CD8-positive, alpha-beta memory T cell (primary cell): ENCODE results near the gene WNT8A. TPM values are rescaled to one million over a fixed set of nuclear protein-coding genes. Genes with fewer than 3 reads are reported as not detected.

Source experiments
- CTCF ChIA-PET: fragments of 350-600 bp; sonication (Branson Sonifier 250); formaldehyde crosslinking; loops from one replicate; lab custom pipeline; 2021; ENCODE audit warnings: antibody characterized with exemption; lab: Charles Lee
- POLR2A ChIA-PET: fragments of 350-600 bp; sonication (Branson Sonifier 250); formaldehyde crosslinking; loops from one replicate; lab custom pipeline; 2021; ENCODE audit warnings: antibody characterized with exemption; lab: Charles Lee
- DNase-seq, 5 donors: peaks; one replicate each; pipeline versions ENCODE4 v3.0.0 to v3.0.0-alpha.2; 2020 to 2022; ENCODE audit warnings: mixed read lengths in 1 of 5
- H3K27ac ChIP-seq: one replicate; pipeline ENCODE4 v1.7.0; 2013; ENCODE audit warnings: low read depth, mild to moderate bottlenecking, low read length, moderate library complexity
- H3K27me3 ChIP-seq: 2 replicates; pipeline ENCODE4 v1.7.0; 2013; ENCODE audit warnings: low read length, mild to moderate bottlenecking; ENCODE audit not compliant: insufficient read depth, poor library complexity, severe bottlenecking
- H3K36me3 ChIP-seq: 2 replicates; pipeline ENCODE4 v1.7.0; 2013; ENCODE audit warnings: mild to moderate bottlenecking, low read length, moderate library complexity; ENCODE audit not compliant: insufficient read depth
- H3K4me1 ChIP-seq: 2 replicates; pipeline ENCODE4 v1.7.0; 2013; ENCODE audit warnings: mild to moderate bottlenecking, low read length, moderate library complexity; ENCODE audit not compliant: insufficient read depth
- H3K4me3 ChIP-seq: 2 replicates; pipeline ENCODE4 v1.7.0; 2013; ENCODE audit warnings: mild to moderate bottlenecking, low read length
- H3K9me3 ChIP-seq: 2 replicates; pipeline ENCODE4 v1.7.0; 2013; ENCODE audit warnings: mild to moderate bottlenecking, low read length
- H3K27ac Mint-ChIP-seq, 8 donors: one replicate each; pipeline ENCODE4 v1.8.0; 2020 to 2021; ENCODE audit warnings: mixed read lengths in 8 of 8, mild to moderate bottlenecking in 6 of 8, inconsistent platforms in 3 of 8, moderate library complexity in 3 of 8
- H3K27me3 Mint-ChIP-seq, 2 donors: one replicate each; pipeline ENCODE4 v1.8.0; 2020 to 2021; ENCODE audit warnings: mixed read lengths in 2 of 2, mild to moderate bottlenecking in 1 of 2, moderate library complexity in 1 of 2
- H3K36me3 Mint-ChIP-seq, 3 donors: one replicate each; pipeline ENCODE4 v1.8.0; 2020 to 2021; ENCODE audit warnings: mixed read lengths in 3 of 3, inconsistent platforms in 1 of 3, mild to moderate bottlenecking in 1 of 3
- H3K4me1 Mint-ChIP-seq, 3 donors: one replicate each; pipeline ENCODE4 v1.8.0; 2020 to 2021; ENCODE audit warnings: mixed read lengths in 3 of 3, inconsistent platforms in 1 of 3, mild to moderate bottlenecking in 1 of 3
- H3K4me3 Mint-ChIP-seq, 7 donors: one replicate each; pipeline ENCODE4 v1.8.0; 2020 to 2021; ENCODE audit warnings: mixed read lengths in 7 of 7, mild to moderate bottlenecking in 6 of 7, moderate library complexity in 4 of 7, inconsistent platforms in 2 of 7
- H3K9me3 Mint-ChIP-seq, 5 donors: one replicate each; pipeline ENCODE4 v1.8.0; 2020 to 2022; ENCODE audit warnings: mixed read lengths in 5 of 5, mild to moderate bottlenecking in 3 of 5, moderate library complexity in 2 of 5, inconsistent platforms in 1 of 5
- polyA plus RNA-seq: library from polyadenylated mRNA; unstranded; fragments of 300-500 nt; fragmentation: Illumina TruSeq; gene quantifications from one replicate; pipeline ENCODE4 v1.2.3, GENCODE V29; 2021
- total RNA-seq, 2 experiments: library from RNA; stranded (reverse); gene quantifications; one replicate each; pipeline ENCODE4 v1.2.3, GENCODE V29; 2021

WNT8A gene
- total and polyA plus RNA-seq, 3 experiments from 2014 or later, result not detected

DNA sequence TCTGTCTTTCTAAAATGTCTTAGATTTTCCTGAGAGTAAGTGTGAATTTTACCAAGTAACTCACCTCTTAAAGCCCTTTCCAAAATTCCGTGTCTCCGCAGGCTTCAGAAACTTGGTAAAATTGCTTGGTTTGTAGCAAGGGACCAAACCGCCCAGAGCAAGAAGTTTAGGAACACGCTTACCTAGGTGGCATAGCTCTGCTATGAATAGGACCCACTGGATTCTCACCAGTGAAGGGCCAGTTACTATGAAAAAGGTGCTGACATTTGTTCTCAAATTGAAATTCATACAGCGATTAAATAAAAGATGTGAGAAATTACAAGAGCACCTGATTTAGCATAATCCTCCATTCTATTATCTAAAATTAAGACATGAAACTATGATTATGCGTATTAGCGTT lies 48.7 kb downstream of the WNT8A start:
- ChIA-PET CTCF (interaction anchor here (0.9 to 4.7 kb wide), 14 partner anchors 8 to 471 kb away, joined by 3 to 82 read pairs (median 4); no protein-coding TSS in a partner anchor), POLR2A (interaction anchor here (0.5 kb wide), 1 partner anchor 93 kb away, joined by 3 read pairs; no protein-coding TSS in a partner anchor)
- no peaks in the 10 kb centered on the region for H3K9me3 Mint-ChIP-seq
- peak overlapping the region in 3 of 7 donors; percentile 67 to 79 (median 77) for H3K4me3 Mint-ChIP-seq
- no peaks in the 10 kb centered on the region for H3K36me3 Mint-ChIP-seq
- H3K27me3 Mint-ChIP-seq, result peaks cover 3 to 24% of the 10 kb centered on the region in 2 donors
- Histone ChIP-seq H3K4me1 (no peaks in the 10 kb centered on the region), H3K27me3 (no peaks in the 10 kb centered on the region), H3K27ac (no peak overlapping the region), H3K9me3 (no peaks in the 10 kb centered on the region), H3K4me3 (no peak overlapping the region), H3K36me3 (no peaks in the 10 kb centered on the region)
- peaks cover 0 to 6% (median 0%) of the 10 kb centered on the region in 3 donors for H3K4me1 Mint-ChIP-seq
- DNase-seq, result no peak
- H3K27ac Mint-ChIP-seq, result peak overlapping the region in 1 of 8 donors; percentile 68

GRCh38 chr5:138138949-138139780 lies 55.3 kb downstream of the WNT8A start, which contains the start of gene NME5:
NME5 (minus strand) TSS chr5:138139428; CDS start chr5:138138780, 648 bp downstream.
- H3K27me3 ChIP-seq, result no peaks in the 10 kb centered on the region
- CTCF ChIA-PET, result interaction anchor here (0.7 kb wide), 1 partner anchor 104 kb away, joined by 4 read pairs; no protein-coding TSS in a partner anchor
- no peaks in the 10 kb centered on the region for H3K4me1 Mint-ChIP-seq
- H3K27me3 Mint-ChIP-seq, result peaks cover 20 to 28% of the 10 kb centered on the region in 2 donors
- peaks cover 0 to 3% (median 0%) of the 10 kb centered on the region in 3 donors for H3K36me3 Mint-ChIP-seq
- no peak within 1 kb of the TSS for H3K27ac ChIP-seq
- H3K4me3 Mint-ChIP-seq, result no peak within 1 kb of the TSS
- H3K27ac Mint-ChIP-seq, result no peak within 1 kb of the TSS
- no peaks in the 10 kb centered on the region for H3K4me1 ChIP-seq
- H3K9me3 ChIP-seq, result no peaks in the 10 kb centered on the region
- H3K36me3 ChIP-seq, result no peaks in the 10 kb centered on the region
- POLR2A ChIA-PET, result interaction anchor here (0.6 kb wide), 1 partner anchor 17 kb away, joined by 4 read pairs; no protein-coding TSS in a partner anchor
- no peak for DNase-seq
- no peak within 1 kb of the TSS for H3K4me3 ChIP-seq
- no peaks in the 10 kb centered on the region for H3K9me3 Mint-ChIP-seq

- no peak for DNase-seq
- Histone ChIP-seq H3K4me1 (no peaks in the 10 kb centered on the region), H3K36me3 (no peaks in the 10 kb centered on the region), H3K4me3 (no peak overlapping the region), H3K9me3 (no peaks in the 10 kb centered on the region), H3K27ac (no peak overlapping the region), H3K27me3 (no peaks in the 10 kb centered on the region)
- no peaks in the 10 kb centered on the region for H3K9me3 Mint-ChIP-seq
- ChIA-PET POLR2A (interaction anchor here (0.6 kb wide), 1 partner anchor 17 kb away, joined by 4 read pairs; no protein-coding TSS in a partner anchor), CTCF (interaction anchor here (0.7 kb wide), 1 partner anchor 104 kb away, joined by 4 read pairs; no protein-coding TSS in a partner anchor)
- H3K27ac Mint-ChIP-seq, result no peak overlapping the region
- H3K4me3 Mint-ChIP-seq, result no peak overlapping the region
- peaks cover 0 to 3% (median 0%) of the 10 kb centered on the region in 3 donors for H3K36me3 Mint-ChIP-seq
- H3K27me3 Mint-ChIP-seq, result peaks cover 20 to 28% of the 10 kb centered on the region in 2 donors
- H3K4me1 Mint-ChIP-seq, result no peaks in the 10 kb centered on the region
Observed at GRCh38 chr5:138139781-138140090, 55.9 kb downstream of the WNT8A start.

DNA sequence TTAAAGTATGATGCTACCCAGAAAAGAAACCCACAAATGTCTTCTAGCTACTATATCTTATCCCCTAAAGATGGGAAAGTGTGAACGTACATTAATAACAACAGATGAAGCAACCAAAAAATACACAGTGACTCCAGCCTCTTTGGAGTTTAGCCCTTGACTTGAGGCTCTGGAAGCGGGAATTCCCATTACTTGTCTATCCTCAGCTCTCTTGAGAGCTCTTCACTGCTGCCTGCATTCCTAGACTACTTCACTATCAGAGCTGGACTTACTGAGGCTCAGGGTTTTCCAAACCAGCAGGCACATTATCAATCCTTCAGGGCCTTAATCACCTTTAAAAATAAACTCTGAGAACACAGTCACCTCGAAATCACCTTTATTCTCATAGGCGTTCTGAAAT lies 56.4 kb downstream of the WNT8A start:
- no peak overlapping the region for H3K4me3 Mint-ChIP-seq
- H3K27ac Mint-ChIP-seq, result no peak overlapping the region
- no peaks in the 10 kb centered on the region for H3K9me3 Mint-ChIP-seq
- H3K4me3 ChIP-seq, result no peak overlapping the region
- ChIA-PET POLR2A (no interaction called here), CTCF (no interaction called here)
- no peak overlapping the region for H3K27ac ChIP-seq
- H3K27me3 ChIP-seq, result no peaks in the 10 kb centered on the region
- H3K36me3 ChIP-seq, result no peaks in the 10 kb centered on the region
- H3K36me3 Mint-ChIP-seq, result peaks cover 0 to 3% (median 0%) of the 10 kb centered on the region in 3 donors
- H3K27me3 Mint-ChIP-seq, result peaks cover 20 to 28% of the 10 kb centered on the region in 2 donors
- H3K4me1 ChIP-seq, result no peaks in the 10 kb centered on the region
- no peaks in the 10 kb centered on the region for H3K9me3 ChIP-seq
- no peak for DNase-seq
- no peaks in the 10 kb centered on the region for H3K4me1 Mint-ChIP-seq

Other genes starting within 250 kb of the WNT8A start
- not detected for gene MYOT, start 216.2 kb upstream of the WNT8A start, total RNA-seq
- not detected for gene MYOT, start 216.2 kb upstream of the WNT8A start, polyA plus RNA-seq
- not detected for gene PKD2L2, start 194.6 kb upstream of the WNT8A start, total RNA-seq
- 0.41 TPM for gene PKD2L2, start 194.6 kb upstream of the WNT8A start, polyA plus RNA-seq
- gene FAM13B, start 51.0 kb upstream of the WNT8A start, total RNA-seq, result 10 to 100 TPM; 25.3 to 28.9 TPM
- gene FAM13B, start 51.0 kb upstream of the WNT8A start, polyA plus RNA-seq, result 37.2 TPM
- not detected for gene NME5, start 55.4 kb downstream of the WNT8A start, total RNA-seq
- gene NME5, start 55.4 kb downstream of the WNT8A start, polyA plus RNA-seq, result not detected
- gene BRD8, start 94.6 kb downstream of the WNT8A start, total RNA-seq, result 10 to 100 TPM; 62.6 to 64.8 TPM
- 23.2 TPM for gene BRD8, start 94.6 kb downstream of the WNT8A start, polyA plus RNA-seq
- 10 to 100 TPM; 27.2 to 29.3 TPM for gene KIF20A, start 95.1 kb downstream of the WNT8A start, total RNA-seq
- gene KIF20A, start 95.1 kb downstream of the WNT8A start, polyA plus RNA-seq, result 0.13 TPM
- gene CDC23, start 129.3 kb downstream of the WNT8A start, total RNA-seq, result 10 to 100 TPM; 48.7 to 49.7 TPM
- 21.9 TPM for gene CDC23, start 129.3 kb downstream of the WNT8A start, polyA plus RNA-seq
- gene GFRA3, start 190.6 kb downstream of the WNT8A start, total RNA-seq, result not detected
- gene GFRA3, start 190.6 kb downstream of the WNT8A start, polyA plus RNA-seq, result not detected
- gene CDC25C, start 247.8 kb downstream of the WNT8A start, total RNA-seq, result 1 to 10 TPM; 4.3 to 5.3 TPM
- not detected for gene CDC25C, start 247.8 kb downstream of the WNT8A start, polyA plus RNA-seq